ENCODE data around the gene RGL1. TPM values are rescaled to one million over a fixed set of nuclear protein-coding genes. Genes with fewer than 3 reads are reported as not detected.

RGL1 gene
- total and polyA plus RNA-seq, 2 donors (not counting 3 experiments of a cell fraction or from before 2014, with no cell fraction given) = 19.8 to 35.3 TPM

DNA sequence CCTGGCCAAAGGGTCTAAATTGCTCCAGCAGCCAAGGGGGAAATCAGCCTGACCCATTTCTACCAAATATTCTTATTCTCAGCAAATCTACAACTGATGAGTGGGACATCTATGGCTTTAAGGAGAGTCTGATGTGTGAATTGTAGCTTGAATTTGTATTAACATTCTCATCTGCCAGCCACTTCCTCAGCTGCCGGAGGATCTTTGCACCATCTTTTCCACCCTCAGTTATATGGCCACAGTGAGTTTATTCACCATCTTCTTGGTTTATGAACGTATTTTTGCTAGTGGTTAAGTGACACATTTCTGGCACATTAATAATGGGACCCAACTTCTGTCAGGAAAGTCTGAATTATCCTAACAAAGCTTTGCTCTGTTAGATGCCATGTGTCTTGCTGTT lies 163.0 kb downstream of the RGL1 start:
- DNase-seq (ENCODE audit: low read depth, low spot score) = no peak
- POLR2A ChIA-PET = no interaction called here
- dilution Hi-C loops (cut with MboI; ENCODE audit: extremely low pct_ligation_motif_present, low sequenced_read_pairs) (no loop called here), intact Hi-C loops (cut with micrococcal nuclease) (no loop called here)
- Histone ChIP-seq H4K20me1 (replicated peaks; ENCODE audit: control insufficient read depth, extremely low read depth, insufficient read depth, low read length) (no peaks in the 10 kb centered on the region), H3K4me2 (ENCODE audit: insufficient read depth, low read length) (no peak overlapping the region), H3K4me1 (ENCODE audit: control insufficient read depth, extremely low read depth, insufficient read depth, low read length) (no peaks in the 10 kb centered on the region), H3K9me3 (replicated peaks; ENCODE audit: control insufficient read depth, insufficient read depth, low read length) (no peaks in the 10 kb centered on the region), H3K27ac (ENCODE audit: insufficient read depth, low read depth, low read length) (no peak overlapping the region), H3K36me3 (ENCODE audit: control insufficient read depth in 2 of 2, extremely low read depth in 1 of 2, insufficient read depth in 2 of 2, low read length in 2 of 2) (no peaks in the 10 kb centered on the region), H3K4me3 (replicated peaks in 1 of 3; ENCODE audit: insufficient read depth in 1 of 3, low read depth in 1 of 3, low read length in 3 of 3) (no peak overlapping the region), H3K9ac (replicated peaks; ENCODE audit: extremely low read depth, insufficient read depth, low read length) (no peak overlapping the region), H3K27me3 (ENCODE audit: control insufficient read depth in 2 of 2, insufficient read depth in 2 of 2, low read length in 2 of 2) (peaks cover 2 to 14% of the 10 kb centered on the region in 2 experiments), H3K79me2 (ENCODE audit: control insufficient read depth, insufficient read depth, low read length) (no peaks in the 10 kb centered on the region), H3K9me1 (replicated peaks; ENCODE audit: control insufficient read depth, extremely low read depth, insufficient read depth, low read length) (no peaks in the 10 kb centered on the region), H2AFZ (ENCODE audit: low read depth, low read length) (no peak overlapping the region)
- no peak for FAIRE-seq
- CTCF ChIA-PET = no interaction called here
- TF ChIP-seq, protein P1, sequence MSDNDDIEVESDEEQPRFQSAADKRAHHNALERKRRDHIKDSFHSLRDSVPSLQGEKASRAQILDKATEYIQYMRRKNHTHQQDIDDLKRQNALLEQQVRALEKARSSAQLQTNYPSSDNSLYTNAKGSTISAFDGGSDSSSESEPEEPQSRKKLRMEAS (IDR thresholded peaks at IDR 0.05; ENCODE audit: insufficient read depth, insufficient read length) = no peak
- TF ChIP-seq MYC (IDR thresholded peaks at IDR 0.05; ENCODE audit: low read depth, low read length) = no peak
- TF ChIP-seq GATA2 (IDR thresholded peaks at IDR 0.05; ENCODE audit: insufficient read depth, insufficient read length, low read depth, low read length) = no peak
- TF ChIP-seq POLR2AphosphoS5 (IDR thresholded peaks at IDR 0.05; ENCODE audit: insufficient read depth, low read depth, low read length) = no peak
- no peak for TF ChIP-seq POLR2A (IDR thresholded peaks at IDR 0.05; ENCODE audit: low read depth, low read length)
- TF ChIP-seq JUN (IDR thresholded peaks at IDR 0.05; ENCODE audit: borderline replicate concordance, insufficient read depth, insufficient read length, low read depth) = no peak
- no peak for TF ChIP-seq FOS (IDR thresholded peaks at IDR 0.05; ENCODE audit: borderline replicate concordance, insufficient read depth, low read length)
- TF ChIP-seq, protein P2, sequence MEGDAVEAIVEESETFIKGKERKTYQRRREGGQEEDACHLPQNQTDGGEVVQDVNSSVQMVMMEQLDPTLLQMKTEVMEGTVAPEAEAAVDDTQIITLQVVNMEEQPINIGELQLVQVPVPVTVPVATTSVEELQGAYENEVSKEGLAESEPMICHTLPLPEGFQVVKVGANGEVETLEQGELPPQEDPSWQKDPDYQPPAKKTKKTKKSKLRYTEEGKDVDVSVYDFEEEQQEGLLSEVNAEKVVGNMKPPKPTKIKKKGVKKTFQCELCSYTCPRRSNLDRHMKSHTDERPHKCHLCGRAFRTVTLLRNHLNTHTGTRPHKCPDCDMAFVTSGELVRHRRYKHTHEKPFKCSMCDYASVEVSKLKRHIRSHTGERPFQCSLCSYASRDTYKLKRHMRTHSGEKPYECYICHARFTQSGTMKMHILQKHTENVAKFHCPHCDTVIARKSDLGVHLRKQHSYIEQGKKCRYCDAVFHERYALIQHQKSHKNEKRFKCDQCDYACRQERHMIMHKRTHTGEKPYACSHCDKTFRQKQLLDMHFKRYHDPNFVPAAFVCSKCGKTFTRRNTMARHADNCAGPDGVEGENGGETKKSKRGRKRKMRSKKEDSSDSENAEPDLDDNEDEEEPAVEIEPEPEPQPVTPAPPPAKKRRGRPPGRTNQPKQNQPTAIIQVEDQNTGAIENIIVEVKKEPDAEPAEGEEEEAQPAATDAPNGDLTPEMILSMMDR (IDR thresholded peaks at IDR 0.05; ENCODE audit: extremely low read depth in 1 of 2, insufficient read depth in 1 of 2, low read depth in 1 of 2, low read length in 2 of 2) = no peak
- TF ChIP-seq EZH2 (IDR thresholded peaks at IDR 0.05; ENCODE audit: borderline replicate concordance, low read depth, low read length, severe bottlenecking) = no peak
- BruUV-seq (replicated peaks) = no TSS peak

Measured in endothelial cell of umbilical vein (primary cell).